H1 (cell line): ENCODE data around the gene BNC2. TPM values are rescaled to one million over a fixed set of nuclear protein-coding genes. Genes with fewer than 3 reads are reported as not detected.

Experiments used
- EP300 ChIP-seq, 2 experiments: IDR thresholded peaks; 1 replicate in 1 of 2; 2 replicates in 1 of 2; pipeline ENCODE4 v1.6.1; 2011 to 2012; ENCODE audit warnings: low read depth in 2 of 2, low read length in 2 of 2, mild to moderate bottlenecking in 2 of 2, borderline replicate concordance in 1 of 2, inconsistent platforms in 1 of 2, moderate library complexity in 1 of 2
- NANOG ChIP-seq: IDR thresholded peaks from 2 replicates; pipeline ENCODE4 v1.6.1; 2011; ENCODE audit warnings: low read length, low read depth, mild to moderate bottlenecking, inconsistent platforms; ENCODE audit not compliant: insufficient read depth, poor library complexity, severe bottlenecking
- POLR2A ChIP-seq, 2 experiments: IDR thresholded peaks; 1 replicate in 1 of 2; 2 replicates in 1 of 2; pipeline ENCODE4 v1.6.1; 2011; ENCODE audit warnings: low read depth in 2 of 2, low read length in 2 of 2, mild to moderate bottlenecking in 2 of 2; ENCODE audit errors: control extremely low read depth in 1 of 2
- RBBP5 ChIP-seq: IDR thresholded peaks from 2 replicates; pipeline ENCODE4 v1.7.1; 2012; ENCODE audit warnings: low read depth, mild to moderate bottlenecking, inconsistent platforms, low read length, moderate library complexity, borderline replicate concordance
- RFX5 ChIP-seq: IDR thresholded peaks from 2 replicates; pipeline ENCODE4 v1.6.1; 2011; ENCODE audit warnings: low read depth, low read length, improper control_type of control experiment, borderline replicate concordance
- SIRT6 ChIP-seq: IDR thresholded peaks from one replicate; pipeline ENCODE4 v1.7.1; 2012; ENCODE audit warnings: low read length, inconsistent platforms
- SP2 ChIP-seq: IDR thresholded peaks from 2 replicates; pipeline ENCODE4 v1.6.1; 2012; ENCODE audit warnings: mild to moderate bottlenecking, low read length, inconsistent platforms
- ZNF274 ChIP-seq: IDR thresholded peaks from 2 replicates; pipeline ENCODE4 v1.7.0; 2012; ENCODE audit warnings: low read length, borderline replicate concordance; ENCODE audit errors: extremely low read depth
- polyA plus RNA-seq, 7 experiments: library from polyadenylated mRNA; depleted of rRNA in 3 of 7; stranded (reverse) in 5 of 7; unstranded in 2 of 7; fragments of >200 nt in 5 of 7; fragments of 200-250 nt in 2 of 7; gene quantifications; 1 replicate in 5 of 7; 2 replicates in 1 of 7; 4 replicates in 1 of 7; pipeline versions ENCODE4 v1.2.1 to v1.2.3, GENCODE V29; 2011 to 2013; ENCODE audit warnings: missing spikeins in 2 of 7, mixed read lengths in 2 of 7
- total RNA-seq: library from RNA; stranded (reverse); fragmentation: NEBNext Ultra II Directional; extraction: Animal tissue kit (Norgen Biotek cat#: 25700); gene quantifications from 2 replicates; pipeline ENCODE4 v1.2.1, GENCODE V29; 2021
- TF ChIP-seq, protein P1 (sequence below): fragments of 300-600 bp; sonication (generic); IDR thresholded peaks from 2 replicates; pipeline ENCODE4 v1.7.1; 2012; ENCODE audit warnings: low read length, moderate library complexity, mild to moderate bottlenecking, inconsistent platforms; ENCODE audit not compliant: insufficient replicate concordance

Gene BNC2
- total and polyA plus RNA-seq, 2 of the 8 experiments (the other 6 are each of a cell fraction or from before 2014, with no cell fraction given), result 16.0 to 26.8 TPM

- TF ChIP-seq, protein P1, sequence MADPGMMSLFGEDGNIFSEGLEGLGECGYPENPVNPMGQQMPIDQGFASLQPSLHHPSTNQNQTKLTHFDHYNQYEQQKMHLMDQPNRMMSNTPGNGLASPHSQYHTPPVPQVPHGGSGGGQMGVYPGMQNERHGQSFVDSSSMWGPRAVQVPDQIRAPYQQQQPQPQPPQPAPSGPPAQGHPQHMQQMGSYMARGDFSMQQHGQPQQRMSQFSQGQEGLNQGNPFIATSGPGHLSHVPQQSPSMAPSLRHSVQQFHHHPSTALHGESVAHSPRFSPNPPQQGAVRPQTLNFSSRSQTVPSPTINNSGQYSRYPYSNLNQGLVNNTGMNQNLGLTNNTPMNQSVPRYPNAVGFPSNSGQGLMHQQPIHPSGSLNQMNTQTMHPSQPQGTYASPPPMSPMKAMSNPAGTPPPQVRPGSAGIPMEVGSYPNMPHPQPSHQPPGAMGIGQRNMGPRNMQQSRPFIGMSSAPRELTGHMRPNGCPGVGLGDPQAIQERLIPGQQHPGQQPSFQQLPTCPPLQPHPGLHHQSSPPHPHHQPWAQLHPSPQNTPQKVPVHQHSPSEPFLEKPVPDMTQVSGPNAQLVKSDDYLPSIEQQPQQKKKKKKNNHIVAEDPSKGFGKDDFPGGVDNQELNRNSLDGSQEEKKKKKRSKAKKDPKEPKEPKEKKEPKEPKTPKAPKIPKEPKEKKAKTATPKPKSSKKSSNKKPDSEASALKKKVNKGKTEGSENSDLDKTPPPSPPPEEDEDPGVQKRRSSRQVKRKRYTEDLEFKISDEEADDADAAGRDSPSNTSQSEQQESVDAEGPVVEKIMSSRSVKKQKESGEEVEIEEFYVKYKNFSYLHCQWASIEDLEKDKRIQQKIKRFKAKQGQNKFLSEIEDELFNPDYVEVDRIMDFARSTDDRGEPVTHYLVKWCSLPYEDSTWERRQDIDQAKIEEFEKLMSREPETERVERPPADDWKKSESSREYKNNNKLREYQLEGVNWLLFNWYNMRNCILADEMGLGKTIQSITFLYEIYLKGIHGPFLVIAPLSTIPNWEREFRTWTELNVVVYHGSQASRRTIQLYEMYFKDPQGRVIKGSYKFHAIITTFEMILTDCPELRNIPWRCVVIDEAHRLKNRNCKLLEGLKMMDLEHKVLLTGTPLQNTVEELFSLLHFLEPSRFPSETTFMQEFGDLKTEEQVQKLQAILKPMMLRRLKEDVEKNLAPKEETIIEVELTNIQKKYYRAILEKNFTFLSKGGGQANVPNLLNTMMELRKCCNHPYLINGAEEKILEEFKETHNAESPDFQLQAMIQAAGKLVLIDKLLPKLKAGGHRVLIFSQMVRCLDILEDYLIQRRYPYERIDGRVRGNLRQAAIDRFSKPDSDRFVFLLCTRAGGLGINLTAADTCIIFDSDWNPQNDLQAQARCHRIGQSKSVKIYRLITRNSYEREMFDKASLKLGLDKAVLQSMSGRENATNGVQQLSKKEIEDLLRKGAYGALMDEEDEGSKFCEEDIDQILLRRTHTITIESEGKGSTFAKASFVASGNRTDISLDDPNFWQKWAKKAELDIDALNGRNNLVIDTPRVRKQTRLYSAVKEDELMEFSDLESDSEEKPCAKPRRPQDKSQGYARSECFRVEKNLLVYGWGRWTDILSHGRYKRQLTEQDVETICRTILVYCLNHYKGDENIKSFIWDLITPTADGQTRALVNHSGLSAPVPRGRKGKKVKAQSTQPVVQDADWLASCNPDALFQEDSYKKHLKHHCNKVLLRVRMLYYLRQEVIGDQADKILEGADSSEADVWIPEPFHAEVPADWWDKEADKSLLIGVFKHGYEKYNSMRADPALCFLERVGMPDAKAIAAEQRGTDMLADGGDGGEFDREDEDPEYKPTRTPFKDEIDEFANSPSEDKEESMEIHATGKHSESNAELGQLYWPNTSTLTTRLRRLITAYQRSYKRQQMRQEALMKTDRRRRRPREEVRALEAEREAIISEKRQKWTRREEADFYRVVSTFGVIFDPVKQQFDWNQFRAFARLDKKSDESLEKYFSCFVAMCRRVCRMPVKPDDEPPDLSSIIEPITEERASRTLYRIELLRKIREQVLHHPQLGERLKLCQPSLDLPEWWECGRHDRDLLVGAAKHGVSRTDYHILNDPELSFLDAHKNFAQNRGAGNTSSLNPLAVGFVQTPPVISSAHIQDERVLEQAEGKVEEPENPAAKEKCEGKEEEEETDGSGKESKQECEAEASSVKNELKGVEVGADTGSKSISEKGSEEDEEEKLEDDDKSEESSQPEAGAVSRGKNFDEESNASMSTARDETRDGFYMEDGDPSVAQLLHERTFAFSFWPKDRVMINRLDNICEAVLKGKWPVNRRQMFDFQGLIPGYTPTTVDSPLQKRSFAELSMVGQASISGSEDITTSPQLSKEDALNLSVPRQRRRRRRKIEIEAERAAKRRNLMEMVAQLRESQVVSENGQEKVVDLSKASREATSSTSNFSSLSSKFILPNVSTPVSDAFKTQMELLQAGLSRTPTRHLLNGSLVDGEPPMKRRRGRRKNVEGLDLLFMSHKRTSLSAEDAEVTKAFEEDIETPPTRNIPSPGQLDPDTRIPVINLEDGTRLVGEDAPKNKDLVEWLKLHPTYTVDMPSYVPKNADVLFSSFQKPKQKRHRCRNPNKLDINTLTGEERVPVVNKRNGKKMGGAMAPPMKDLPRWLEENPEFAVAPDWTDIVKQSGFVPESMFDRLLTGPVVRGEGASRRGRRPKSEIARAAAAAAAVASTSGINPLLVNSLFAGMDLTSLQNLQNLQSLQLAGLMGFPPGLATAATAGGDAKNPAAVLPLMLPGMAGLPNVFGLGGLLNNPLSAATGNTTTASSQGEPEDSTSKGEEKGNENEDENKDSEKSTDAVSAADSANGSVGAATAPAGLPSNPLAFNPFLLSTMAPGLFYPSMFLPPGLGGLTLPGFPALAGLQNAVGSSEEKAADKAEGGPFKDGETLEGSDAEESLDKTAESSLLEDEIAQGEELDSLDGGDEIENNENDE, result no peak
- no peak for TF ChIP-seq POLR2A (IDR thresholded peaks at IDR 0.05; ENCODE audit: control extremely low read depth in 1 of 2, low read depth in 2 of 2, low read length in 2 of 2)
- no peak for TF ChIP-seq ZNF274
- no peak for TF ChIP-seq SIRT6
- TF ChIP-seq NANOG, result no peak
- TF ChIP-seq SP2, result no peak
- TF ChIP-seq RBBP5, result no peak
- TF ChIP-seq EP300 (IDR thresholded peaks at IDR 0.05; ENCODE audit: borderline replicate concordance in 1 of 2, low read depth in 2 of 2, low read length in 2 of 2), result no peak
- TF ChIP-seq RFX5, result no peak
These were observed 294.6 kb downstream of the BNC2 start (continued) for GRCh38 chr9:16575986-16576245.
